Nephron (organoid): ENCODE measurements around the gene WWOX.

Experiments
- H3K27ac Mint-ChIP-seq, 3 experiments: 2 replicates each; pipeline ENCODE4 v1.8.0; 2020; ENCODE audit warnings: mixed read lengths in 3 of 3, mild to moderate bottlenecking in 2 of 3, moderate library complexity in 1 of 3
- H3K27me3 Mint-ChIP-seq: 2 replicates; pipeline ENCODE4 v1.8.0; 2021; ENCODE audit warnings: low read depth, mild to moderate bottlenecking, moderate library complexity, mixed read lengths
- H3K36me3 Mint-ChIP-seq: 2 replicates; pipeline ENCODE4 v1.8.0; 2020; ENCODE audit warnings: low read depth, mixed read lengths
- H3K4me1 Mint-ChIP-seq: 2 replicates; pipeline ENCODE4 v1.8.0; 2020; ENCODE audit warnings: mixed read lengths
- H3K4me3 Mint-ChIP-seq, 3 experiments: 2 replicates each; pipeline ENCODE4 v1.8.0; 2020; ENCODE audit warnings: mild to moderate bottlenecking in 3 of 3, mixed read lengths in 3 of 3, moderate library complexity in 2 of 3
- H3K9me3 Mint-ChIP-seq: 2 replicates; pipeline ENCODE4 v1.8.0; 2020; ENCODE audit warnings: mixed read lengths
- CTCF ChIP-seq, 3 experiments: fragments of 200-600 bp; sonication (generic); IDR thresholded peaks; one replicate each; pipeline ENCODE4 v1.5.0; 2021; ENCODE audit warnings: antibody characterized with exemption in 3 of 3; ENCODE audit not compliant: unreplicated experiment in 3 of 3

The WWOX gene

DNA sequence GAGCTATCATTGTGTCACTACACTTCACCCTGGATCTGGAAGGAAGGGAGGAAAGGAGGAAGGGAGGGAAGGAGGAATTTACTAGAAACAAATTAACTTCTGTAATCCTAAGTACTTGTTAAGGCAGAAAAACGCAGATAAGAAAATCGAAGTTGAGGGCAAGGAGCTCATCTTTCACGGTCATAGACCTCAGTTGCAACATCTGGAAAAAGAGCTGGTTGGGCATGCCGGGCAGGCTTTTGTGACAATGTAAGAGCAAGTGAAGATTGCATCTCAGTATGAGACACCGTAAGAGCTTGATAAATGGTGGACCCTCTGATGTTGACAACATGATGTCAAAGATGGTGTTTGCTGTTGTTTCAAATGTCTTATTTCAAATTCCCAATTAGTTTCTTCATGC is 779.6 kb downstream of the WWOX start:
- Mint-ChIP-seq H3K36me3 (no peaks in the 10 kb centered on the region), H3K27me3 (peaks cover 7% of the 10 kb centered on the region), H3K9me3 (no peaks in the 10 kb centered on the region), H3K27ac (no peak overlapping the region), H3K4me3 (no peak overlapping the region), H3K4me1 (peaks cover 16% of the 10 kb centered on the region)
- TF ChIP-seq CTCF (IDR thresholded peaks at IDR 0.05; ENCODE audit: unreplicated experiment in 3 of 3), result no peak

- no peak overlapping the region for H3K4me3 Mint-ChIP-seq
- peaks cover 12% of the 10 kb centered on the region for H3K4me1 Mint-ChIP-seq
- no peak overlapping the region for H3K27ac Mint-ChIP-seq
- H3K27me3 Mint-ChIP-seq, result peaks cover 7% of the 10 kb centered on the region
- no peak for TF ChIP-seq CTCF (IDR thresholded peaks at IDR 0.05; ENCODE audit: unreplicated experiment in 3 of 3)
- no peaks in the 10 kb centered on the region for H3K36me3 Mint-ChIP-seq
- no peaks in the 10 kb centered on the region for H3K9me3 Mint-ChIP-seq
Observed at GRCh38 chr16:78882150-78882549, 782.7 kb downstream of the WWOX start.

- TF ChIP-seq CTCF (IDR thresholded peaks at IDR 0.05; ENCODE audit: unreplicated experiment in 3 of 3), result no peak
- Mint-ChIP-seq H3K27ac (no peak overlapping the region), H3K36me3 (no peaks in the 10 kb centered on the region), H3K4me3 (no peak overlapping the region), H3K27me3 (peaks cover 7% of the 10 kb centered on the region), H3K9me3 (no peaks in the 10 kb centered on the region), H3K4me1 (peaks cover 18% of the 10 kb centered on the region)
Observed at GRCh38 chr16:78882751-78883150, 783.3 kb downstream of the WWOX start.

GRCh38 chr16:78884204-78884603 is 784.8 kb downstream of the WWOX start:
- no peaks in the 10 kb centered on the region for H3K9me3 Mint-ChIP-seq
- no peaks in the 10 kb centered on the region for H3K36me3 Mint-ChIP-seq
- H3K27ac Mint-ChIP-seq, result no peak overlapping the region
- H3K4me3 Mint-ChIP-seq, result no peak overlapping the region
- peaks cover 14% of the 10 kb centered on the region for H3K27me3 Mint-ChIP-seq
- peaks cover 25% of the 10 kb centered on the region for H3K4me1 Mint-ChIP-seq
- TF ChIP-seq CTCF (IDR thresholded peaks at IDR 0.05; ENCODE audit: unreplicated experiment in 3 of 3), result no peak

DNA sequence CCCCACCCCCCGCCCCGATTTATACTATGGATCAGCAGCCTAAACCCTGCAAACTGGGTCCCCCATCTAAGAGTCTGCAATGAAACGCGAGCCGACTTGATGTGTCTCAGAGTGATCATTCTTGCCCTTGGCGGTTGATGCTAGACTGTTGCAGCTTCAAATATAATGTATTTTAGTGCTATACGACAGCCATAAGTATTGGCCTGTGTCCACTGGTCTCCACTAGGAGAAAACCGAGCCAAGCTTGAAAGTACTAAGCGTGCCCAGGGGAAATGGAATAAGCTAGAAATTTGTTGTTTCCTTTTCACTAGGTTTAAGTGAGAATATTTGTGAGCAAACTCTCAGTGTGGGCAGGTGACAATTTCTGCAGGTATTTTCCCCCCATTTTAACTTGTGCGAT is 789.9 kb downstream of the WWOX start:
- Mint-ChIP-seq H3K27me3 (peaks cover 8% of the 10 kb centered on the region), H3K27ac (no peak overlapping the region), H3K9me3 (no peaks in the 10 kb centered on the region), H3K4me1 (peaks cover 39% of the 10 kb centered on the region), H3K36me3 (no peaks in the 10 kb centered on the region), H3K4me3 (no peak overlapping the region)
- TF ChIP-seq CTCF (IDR thresholded peaks at IDR 0.05; ENCODE audit: unreplicated experiment in 3 of 3), result no peak

GRCh38 chr16:78890373-78890895 is 791.0 kb downstream of the WWOX start:
- no peaks in the 10 kb centered on the region for H3K9me3 Mint-ChIP-seq
- peaks cover 36% of the 10 kb centered on the region for H3K4me1 Mint-ChIP-seq
- H3K27me3 Mint-ChIP-seq, result peaks cover 8% of the 10 kb centered on the region
- no peak overlapping the region for H3K27ac Mint-ChIP-seq
- no peak for TF ChIP-seq CTCF (IDR thresholded peaks at IDR 0.05; ENCODE audit: unreplicated experiment in 3 of 3)
- H3K36me3 Mint-ChIP-seq, result no peaks in the 10 kb centered on the region
- no peak overlapping the region for H3K4me3 Mint-ChIP-seq
